Activated CD8-positive, alpha-beta memory T cell treated with anti-CD3 and anti-CD28 coated beads, Interleukin-2, amount 50 U/mL, for 1 hour (primary cell): Measurements from ENCODE around the gene TRIM75.
"Not testable (repeated sequence)": the region's sequence is repeated elsewhere in the genome, so short reads cannot be mapped to it uniquely, and the experiment has no call there.

ENCODE experiments used
- DNase-seq: peaks from one replicate; pipeline ENCODE4 v3.0.0-alpha.2; 2020; ENCODE audit errors: extremely low read depth

TRIM75 gene

DNA sequence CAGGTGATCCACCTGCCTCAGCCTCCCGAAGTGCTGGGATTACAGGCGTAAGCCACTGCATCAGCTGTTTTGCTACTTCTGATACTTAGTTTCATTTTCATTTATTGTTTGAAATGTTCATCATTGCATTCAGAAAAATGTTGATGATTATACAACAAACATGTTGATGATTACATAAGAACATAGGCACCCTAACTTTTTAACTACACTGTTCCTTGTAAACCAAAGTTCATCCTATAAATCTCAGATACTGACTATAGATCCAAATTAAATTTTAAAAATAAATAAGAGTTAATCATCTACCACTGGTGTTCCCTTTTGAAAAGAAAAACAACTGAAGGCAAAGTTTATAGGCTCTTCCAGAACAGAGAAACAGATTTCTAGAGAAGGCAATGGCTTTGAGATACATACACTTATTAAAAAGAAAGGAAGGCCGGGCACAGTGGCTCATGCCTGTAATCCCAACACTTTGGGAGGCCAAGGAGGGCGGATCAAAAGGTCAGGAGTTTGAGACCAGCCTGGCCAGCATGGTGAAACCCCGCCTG, 23.4 kb downstream of the TRIM75 start:
- DNase-seq: no peak

- no peak for DNase-seq
These were observed 25.8 kb downstream of the TRIM75 start for GRCh38 chr4:165079476-165079875.

DNA sequence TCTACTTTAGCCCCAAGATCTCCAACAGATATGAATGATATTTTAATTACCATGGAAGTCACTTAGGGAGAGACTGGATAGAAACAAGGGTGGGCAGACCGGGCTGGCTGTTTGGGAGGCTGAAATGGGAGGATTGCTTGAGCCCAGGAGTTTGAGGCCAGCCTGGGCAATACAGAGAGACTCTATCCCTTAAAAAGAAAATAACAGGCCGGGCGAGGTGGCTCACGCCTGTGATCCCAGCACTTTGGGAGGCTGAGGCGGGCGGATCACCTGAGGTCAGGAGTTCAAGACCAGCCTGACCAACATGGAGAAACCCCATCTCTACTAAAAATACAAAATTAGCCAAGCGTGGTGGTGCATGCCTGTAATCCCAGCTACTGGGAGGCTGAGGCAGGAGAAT, 31.1 kb downstream of the TRIM75 start:
- DNase-seq: not testable (repeated sequence)

- no peak for DNase-seq
These were observed 32.3 kb downstream of the TRIM75 start for GRCh38 chr4:165085946-165086345.

- DNase-seq: no peak
These were observed 34.7 kb downstream of the TRIM75 start for GRCh38 chr4:165088366-165088765.

GRCh38 chr4:165092187-165092586, 38.5 kb downstream of the TRIM75 start:
- not testable (repeated sequence) for DNase-seq

- DNase-seq: no peak
These were observed 41.2 kb downstream of the TRIM75 start for GRCh38 chr4:165094873-165095272.

DNA sequence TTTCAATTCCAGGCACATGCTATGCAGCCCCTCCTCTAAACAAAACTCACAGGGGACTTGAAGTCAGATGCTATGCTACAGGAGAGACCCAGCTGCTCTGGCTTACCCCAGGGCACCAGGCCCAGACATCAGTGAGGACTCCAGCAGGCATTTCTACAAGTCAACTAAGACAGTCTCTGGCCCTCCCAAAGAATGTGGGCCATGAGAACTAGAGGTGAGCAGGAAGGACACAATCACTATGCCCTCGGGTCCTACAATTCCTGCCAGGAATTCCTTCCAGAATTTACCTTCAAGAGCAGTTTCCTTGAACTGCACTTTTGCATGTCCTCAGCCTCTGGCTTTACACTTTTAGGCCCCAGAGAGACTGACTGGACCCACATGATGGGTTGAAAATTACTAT, 41.6 kb downstream of the TRIM75 start:
- DNase-seq: no peak

- DNase-seq: no peak
These were observed 43.1 kb downstream of the TRIM75 start for GRCh38 chr4:165096776-165097175.

DNA sequence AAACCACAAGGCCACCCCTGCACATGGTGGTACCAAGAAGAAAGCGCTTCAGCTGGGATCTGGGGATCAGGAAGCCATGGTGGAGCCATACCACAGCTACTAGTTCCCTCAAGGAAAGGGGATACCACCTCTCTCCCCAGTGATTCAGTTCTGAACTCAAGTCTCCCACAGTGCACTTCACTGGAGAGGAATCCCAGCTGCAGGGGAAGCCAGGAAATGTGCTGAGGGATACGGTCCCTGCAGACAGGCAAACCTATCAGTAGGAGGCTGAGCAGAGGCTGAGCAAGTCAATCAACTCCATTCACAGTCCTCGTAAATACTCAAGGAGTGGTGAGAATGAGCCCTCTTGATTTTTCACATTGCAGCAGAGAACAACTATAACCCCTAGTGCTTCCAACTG, 48.0 kb downstream of the TRIM75 start:
- no peak for DNase-seq

GRCh38 chr4:165106518-165106917, 52.9 kb downstream of the TRIM75 start:
- DNase-seq: no peak
